Adrenal gland (tissue), 5 donors: ENCODE measurements around the gene MATK.

Experiments used
- POLR2A ChIP-seq, 2 donors: fragments of 450-650 bp; IDR thresholded peaks; one replicate each; pipeline ENCODE4 v1.6.1; 2017; ENCODE audit warnings: antibody characterized with exemption in 2 of 2, mild to moderate bottlenecking in 2 of 2, moderate library complexity in 1 of 2
- TF ChIP-seq, protein P1 (sequence below), 6 experiments: fragments of 450-650 bp in 4 of 6; fragments of 200-600 bp in 2 of 6; sonication (generic) in 1 of 6; IDR thresholded peaks; 1 replicate in 5 of 6; 2 replicates in 1 of 6; pipeline versions ENCODE4 v1.5.1 to v1.8.0; 2016 to 2021; ENCODE audit warnings: antibody characterized with exemption in 6 of 6, mild to moderate bottlenecking in 2 of 6, moderate library complexity in 1 of 6
- donor health status: DM: no; HTN: no; CAD: no.

DNA sequence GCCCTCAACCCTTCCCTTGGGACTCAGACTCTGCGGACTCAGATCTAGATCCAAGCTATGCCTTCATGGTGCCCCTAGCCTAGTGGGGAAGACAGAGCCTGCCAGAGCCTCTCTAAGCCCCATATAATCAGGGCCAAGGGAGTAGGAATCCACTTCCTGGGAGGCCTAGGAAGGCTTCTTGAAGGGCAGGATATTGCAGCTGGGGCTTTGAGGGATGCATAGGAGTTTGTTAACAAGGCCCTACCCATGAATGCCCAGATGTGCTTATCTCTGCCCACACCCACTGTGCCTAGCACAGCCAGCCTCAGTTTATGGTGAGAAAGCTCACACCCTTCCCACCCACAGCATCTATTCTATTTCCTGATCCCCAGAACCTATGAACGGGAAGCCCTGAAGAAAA, 36.0 kb downstream of the MATK start:
- TF ChIP-seq POLR2A (IDR thresholded peaks at IDR 0.05) = no peak
- TF ChIP-seq, protein P1, sequence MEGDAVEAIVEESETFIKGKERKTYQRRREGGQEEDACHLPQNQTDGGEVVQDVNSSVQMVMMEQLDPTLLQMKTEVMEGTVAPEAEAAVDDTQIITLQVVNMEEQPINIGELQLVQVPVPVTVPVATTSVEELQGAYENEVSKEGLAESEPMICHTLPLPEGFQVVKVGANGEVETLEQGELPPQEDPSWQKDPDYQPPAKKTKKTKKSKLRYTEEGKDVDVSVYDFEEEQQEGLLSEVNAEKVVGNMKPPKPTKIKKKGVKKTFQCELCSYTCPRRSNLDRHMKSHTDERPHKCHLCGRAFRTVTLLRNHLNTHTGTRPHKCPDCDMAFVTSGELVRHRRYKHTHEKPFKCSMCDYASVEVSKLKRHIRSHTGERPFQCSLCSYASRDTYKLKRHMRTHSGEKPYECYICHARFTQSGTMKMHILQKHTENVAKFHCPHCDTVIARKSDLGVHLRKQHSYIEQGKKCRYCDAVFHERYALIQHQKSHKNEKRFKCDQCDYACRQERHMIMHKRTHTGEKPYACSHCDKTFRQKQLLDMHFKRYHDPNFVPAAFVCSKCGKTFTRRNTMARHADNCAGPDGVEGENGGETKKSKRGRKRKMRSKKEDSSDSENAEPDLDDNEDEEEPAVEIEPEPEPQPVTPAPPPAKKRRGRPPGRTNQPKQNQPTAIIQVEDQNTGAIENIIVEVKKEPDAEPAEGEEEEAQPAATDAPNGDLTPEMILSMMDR (IDR thresholded peaks at IDR 0.05) = no peak
